HUES64 (cell line): ENCODE measurements around the gene CLEC9A.
A peak's percentile ranks its signal among the peaks of the same experiment; 100 is the strongest.

ENCODE experiments used
- H3K27ac ChIP-seq: 2 replicates; pipeline ENCODE4 v1.7.0; 2013; ENCODE audit warnings: low read depth, low read length, inconsistent platforms
- H3K27me3 ChIP-seq: 2 replicates; pipeline ENCODE4 v1.6.1; 2013; ENCODE audit warnings: mild to moderate bottlenecking, low read length; ENCODE audit not compliant: insufficient read depth
- H3K36me3 ChIP-seq: 2 replicates; pipeline ENCODE4 v1.6.1; 2013; ENCODE audit warnings: mild to moderate bottlenecking, low read length; ENCODE audit not compliant: insufficient read depth
- H3K4me1 ChIP-seq: 2 replicates; pipeline ENCODE4 v1.6.1; 2013; ENCODE audit warnings: mild to moderate bottlenecking, low read length, moderate library complexity; ENCODE audit not compliant: insufficient read depth
- H3K4me3 ChIP-seq: 2 replicates; pipeline ENCODE4 v1.5.1; 2013; ENCODE audit warnings: mild to moderate bottlenecking, low read length, moderate library complexity
- H3K9ac ChIP-seq: 2 replicates; pipeline ENCODE4 v1.6.1; 2013; ENCODE audit warnings: mild to moderate bottlenecking, low read depth, low read length
- H3K9me3 ChIP-seq: 2 replicates; pipeline ENCODE4 v1.6.1; 2013; ENCODE audit warnings: low read depth, low read length; ENCODE audit not compliant: insufficient read depth
- WGBS: fragments of 150-250, 120-280 bp; methylation state at CpG from one replicate; pipeline ENCODE4 v1.1.7; 2013; ENCODE audit warnings: missing lambda C conversion rate; 5-methylcytosine and 5-hydroxymethylcytosine counted together

CLEC9A gene

DNA sequence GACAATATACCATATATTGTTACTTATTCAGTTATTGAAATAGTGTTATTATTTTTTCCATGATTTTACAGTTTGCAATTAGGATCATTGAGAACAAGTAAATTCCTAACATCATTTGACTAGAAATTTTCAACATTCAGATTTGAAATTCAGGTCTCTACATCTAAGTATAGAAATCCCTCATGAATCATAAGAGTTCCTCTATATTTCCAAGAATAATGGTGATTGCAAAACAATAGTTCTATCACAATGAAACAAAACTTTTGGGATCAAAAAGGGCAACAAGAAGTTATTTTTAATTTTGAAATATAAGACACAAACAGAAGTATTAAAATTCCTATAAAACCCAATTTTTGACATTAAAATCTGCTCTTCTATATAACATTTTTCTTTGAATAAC is 57.5 kb downstream of the CLEC9A start:
- Histone ChIP-seq H3K27ac (no peak overlapping the region), H3K9ac (no peak overlapping the region), H3K27me3 (no peaks in the 10 kb centered on the region), H3K9me3 (no peaks in the 10 kb centered on the region), H3K4me1 (peaks cover 15% of the 10 kb centered on the region), H3K4me3 (no peak overlapping the region), H3K36me3 (no peaks in the 10 kb centered on the region)

DNA sequence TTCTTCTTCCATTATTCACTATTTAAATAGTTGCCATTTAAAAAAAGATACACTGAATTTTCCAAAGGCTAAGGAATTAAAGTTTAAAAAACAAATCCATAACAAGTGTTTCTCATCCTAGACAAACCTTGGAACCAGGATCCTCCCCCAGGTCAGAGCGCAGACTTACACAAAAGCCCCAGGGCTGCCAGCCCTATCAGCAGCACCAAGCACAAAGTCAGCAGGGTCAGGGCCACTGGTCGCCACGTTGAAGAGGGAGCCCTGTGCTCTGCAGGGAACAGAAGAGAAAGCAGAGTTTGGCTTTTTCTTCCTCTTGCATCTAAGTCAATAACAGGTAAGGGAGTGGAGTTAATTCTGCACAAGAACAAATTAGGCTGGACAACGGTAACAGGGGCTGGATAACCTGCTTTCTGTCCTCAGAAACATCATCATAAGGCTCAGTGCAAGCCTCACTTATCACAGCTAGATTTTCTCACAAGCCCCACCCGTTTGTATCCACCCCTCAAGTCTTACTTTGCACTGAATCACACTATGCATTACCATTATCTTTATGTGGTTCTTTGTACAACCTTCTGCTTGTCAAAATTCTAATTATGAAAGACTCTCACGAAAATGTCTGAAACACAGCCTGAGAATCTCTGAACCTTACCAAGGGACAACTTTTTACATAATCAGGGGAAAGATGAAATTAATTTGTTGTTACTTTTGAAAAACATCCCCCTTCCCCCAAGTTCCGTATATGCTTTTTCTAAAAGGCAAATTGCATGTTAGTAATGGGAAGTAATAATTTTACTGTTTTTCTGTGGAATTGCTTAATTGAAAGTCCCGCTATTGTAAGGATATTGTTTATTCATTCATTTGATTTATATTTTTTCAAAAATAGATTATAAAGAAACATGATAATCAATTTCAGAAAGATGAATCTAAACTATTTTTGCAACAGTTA is 58.7 kb downstream of the CLEC9A start:
- Histone ChIP-seq H3K36me3 (no peaks in the 10 kb centered on the region), H3K4me3 (no peak overlapping the region), H3K4me1 (peaks cover 15% of the 10 kb centered on the region), H3K9ac (no peak overlapping the region), H3K9me3 (no peaks in the 10 kb centered on the region), H3K27me3 (no peaks in the 10 kb centered on the region), H3K27ac (no peak overlapping the region)
- 68% methylated on average over 7 of the region's 8 CpGs for WGBS

DNA sequence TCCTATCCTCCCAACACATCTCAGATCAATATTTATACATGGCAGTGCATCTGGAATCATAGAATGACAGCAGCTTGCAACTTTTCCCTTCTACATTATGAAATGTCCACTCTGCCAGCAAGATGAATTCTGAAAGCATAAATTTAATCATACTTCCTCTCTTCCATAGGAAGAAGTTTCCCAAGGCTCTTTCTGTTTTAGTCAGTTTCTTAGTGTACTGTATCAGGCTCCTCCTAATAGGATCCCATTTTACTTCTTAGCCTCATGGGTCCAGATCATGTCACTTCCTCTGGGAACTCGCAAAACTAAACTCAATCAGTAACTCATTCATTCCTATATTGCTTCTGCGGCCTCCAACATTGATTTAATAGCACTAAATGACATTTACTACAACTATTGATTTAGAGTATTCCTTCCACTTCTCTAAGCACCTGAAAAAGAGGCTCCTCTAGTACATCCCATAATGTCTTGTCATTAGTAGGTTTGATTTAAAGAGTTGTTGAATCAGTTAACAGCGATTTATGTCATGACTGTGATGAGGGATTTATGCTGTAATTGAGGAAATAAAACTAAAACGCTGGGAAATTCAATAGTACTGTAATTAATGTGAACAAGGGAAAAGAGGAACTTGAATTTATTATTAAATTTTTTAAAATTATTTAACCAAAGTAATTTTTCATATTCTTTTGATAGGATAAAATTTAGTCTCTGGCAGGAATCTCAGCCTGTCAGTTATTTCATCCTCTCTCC is 64.3 kb downstream of the CLEC9A start:
- peaks cover 20% of the 10 kb centered on the region for H3K4me1 ChIP-seq
- H3K36me3 ChIP-seq = no peaks in the 10 kb centered on the region
- 96% methylated on average over 4 of the region's 4 CpGs for WGBS
- H3K4me3 ChIP-seq = no peak overlapping the region
- no peaks in the 10 kb centered on the region for H3K27me3 ChIP-seq
- no peaks in the 10 kb centered on the region for H3K9me3 ChIP-seq
- H3K9ac ChIP-seq = no peak overlapping the region
- H3K27ac ChIP-seq = no peak overlapping the region

DNA sequence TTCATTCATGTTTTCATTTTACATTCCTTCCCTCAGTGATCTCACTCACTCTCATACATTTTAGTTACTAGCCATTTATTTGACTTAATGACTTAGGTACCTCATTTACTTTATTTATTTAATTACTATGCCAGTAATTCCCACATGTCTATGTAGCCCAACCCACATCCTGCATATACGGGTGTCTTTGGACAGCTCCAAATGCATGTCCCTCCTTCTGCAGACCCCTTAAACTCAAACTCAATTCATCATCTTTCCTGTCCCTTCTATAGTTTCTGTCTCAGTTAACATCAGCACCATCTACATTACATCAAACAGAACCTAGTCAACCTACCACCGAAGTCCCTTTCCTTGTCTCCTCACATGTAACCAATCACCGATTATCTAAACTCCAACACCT is 65.5 kb downstream of the CLEC9A start:
- 94% methylated on average over 3 of the region's 3 CpGs for WGBS
- Histone ChIP-seq H3K36me3 (no peaks in the 10 kb centered on the region), H3K9me3 (no peaks in the 10 kb centered on the region), H3K27ac (no peak overlapping the region), H3K27me3 (no peaks in the 10 kb centered on the region), H3K4me3 (no peak overlapping the region), H3K4me1 (peaks cover 13% of the 10 kb centered on the region), H3K9ac (no peak overlapping the region)

DNA sequence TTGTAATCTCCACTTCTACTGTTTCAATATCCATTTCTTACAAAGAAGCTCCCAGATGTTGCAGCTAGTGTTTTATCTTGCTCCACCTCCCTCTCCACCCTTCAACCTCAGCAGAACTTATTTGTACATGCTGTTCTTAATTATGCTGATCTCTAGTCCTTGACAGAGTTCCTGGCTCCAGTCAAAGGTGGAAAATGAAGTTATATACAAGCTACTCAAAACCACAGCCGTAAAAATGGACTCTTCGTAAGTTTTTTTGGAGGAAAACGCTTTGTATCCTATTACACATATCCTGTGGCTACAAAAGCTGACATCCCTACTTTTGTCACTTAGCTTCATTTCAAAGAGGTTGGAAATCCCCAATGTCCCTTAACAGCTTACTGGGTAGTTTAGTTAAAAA is 67.0 kb downstream of the CLEC9A start:
- Histone ChIP-seq H3K27me3 (no peaks in the 10 kb centered on the region), H3K4me3 (no peak overlapping the region), H3K27ac (no peak overlapping the region), H3K9ac (no peak overlapping the region), H3K9me3 (no peaks in the 10 kb centered on the region), H3K4me1 (peaks cover 13% of the 10 kb centered on the region), H3K36me3 (no peaks in the 10 kb centered on the region)
- 81% methylated on average over 3 of the region's 3 CpGs for WGBS

DNA sequence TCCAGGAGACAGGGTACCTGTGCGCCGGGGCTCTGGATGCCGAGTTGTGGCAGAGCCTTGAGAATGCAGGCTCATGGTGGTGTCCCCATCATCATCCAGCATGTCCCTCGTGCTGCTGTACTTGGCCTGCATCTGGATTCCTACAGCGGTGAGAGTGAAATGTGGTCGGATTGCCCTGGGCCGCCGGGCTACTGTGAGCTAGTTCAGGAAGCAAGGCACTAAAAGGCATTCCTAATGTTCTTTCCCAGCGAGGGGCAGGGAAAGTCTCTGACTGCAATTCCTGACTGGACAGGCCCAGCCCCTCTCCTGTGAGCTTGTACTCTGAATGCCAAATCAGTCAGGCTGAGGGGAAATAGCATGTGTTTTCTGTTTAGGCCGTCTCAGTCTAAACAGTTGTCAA is 68.3 kb downstream of the CLEC9A start, which contains the start of gene CLEC1A:
CLEC1A (minus strand) TSS at position 195 of the 400 bp plus-strand sequence; CDS start at position 132, 63 bp downstream.
- H3K36me3 ChIP-seq = no peaks in the 10 kb centered on the region
- no peaks in the 10 kb centered on the region for H3K27me3 ChIP-seq
- H3K27ac ChIP-seq = no peak within 1 kb of the TSS
- H3K4me3 ChIP-seq = no peak within 1 kb of the TSS
- WGBS = 49% methylated on average over 10 of the region's 10 CpGs
- H3K9ac ChIP-seq = peak within 1 kb of the TSS; percentile 24; the same call in 1 of the 2 replicates
- no peaks in the 10 kb centered on the region for H3K9me3 ChIP-seq
- H3K4me1 ChIP-seq = peaks cover 13% of the 10 kb centered on the region

DNA sequence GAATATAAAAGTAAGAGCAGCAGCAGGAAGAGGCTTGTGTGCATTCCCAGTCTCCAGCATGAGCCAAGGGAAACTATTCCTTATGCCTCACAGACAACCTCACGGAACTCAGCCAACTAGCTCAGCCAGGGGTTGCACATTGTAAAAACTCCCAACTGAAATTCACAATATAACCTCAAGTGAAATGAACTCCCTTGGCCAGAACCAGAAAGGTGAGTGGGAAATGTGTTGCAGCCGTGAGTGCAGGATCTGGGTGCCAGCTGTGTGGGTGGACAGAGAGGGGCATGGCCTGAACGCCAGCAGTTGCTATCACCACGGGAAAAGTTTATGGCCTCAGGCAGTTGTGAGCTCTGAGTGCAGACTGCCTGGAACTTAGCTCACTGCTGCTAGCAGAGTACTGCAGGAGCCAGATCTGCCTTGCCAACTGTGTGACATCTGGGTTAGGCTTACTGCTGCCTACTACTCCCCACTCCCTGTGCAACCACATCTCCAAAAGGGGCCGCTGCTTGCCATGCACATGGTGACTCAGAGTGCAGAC is 70.6 kb downstream of the CLEC9A start:
- H3K27me3 ChIP-seq = no peaks in the 10 kb centered on the region
- no peaks in the 10 kb centered on the region for H3K36me3 ChIP-seq
- no peak overlapping the region for H3K4me3 ChIP-seq
- H3K9me3 ChIP-seq = no peaks in the 10 kb centered on the region
- H3K27ac ChIP-seq = no peak overlapping the region
- H3K9ac ChIP-seq = no peak overlapping the region
- H3K4me1 ChIP-seq = peaks cover 13% of the 10 kb centered on the region
- 79% methylated on average over 5 of the region's 5 CpGs for WGBS

DNA sequence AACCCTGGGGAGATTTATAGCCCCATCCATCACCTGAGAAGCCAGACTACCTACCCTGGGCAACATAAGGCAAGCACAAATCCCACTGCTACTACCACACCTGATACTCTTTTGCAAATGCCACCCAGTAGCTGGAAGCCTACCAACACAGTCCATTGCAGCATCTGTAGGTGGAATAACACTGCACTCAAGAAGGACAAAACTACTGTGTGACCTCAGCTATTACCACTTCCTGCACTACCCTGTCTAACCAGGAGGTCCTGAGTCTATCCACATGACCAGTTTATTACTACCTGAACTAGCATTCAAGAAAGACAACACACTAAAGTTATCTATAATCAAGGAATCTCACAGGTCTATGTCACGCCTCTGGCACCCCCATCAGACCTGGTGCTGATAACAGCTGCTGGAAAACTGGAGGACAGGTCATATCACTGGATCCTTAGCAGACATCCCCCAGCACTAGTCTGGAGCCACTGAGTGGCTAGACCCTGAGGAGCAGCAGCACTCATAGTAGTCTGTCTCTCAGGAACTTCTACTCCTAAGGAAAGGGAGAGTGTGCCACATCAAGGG is 71.3 kb downstream of the CLEC9A start:
- Histone ChIP-seq H3K27ac (no peak overlapping the region), H3K27me3 (no peaks in the 10 kb centered on the region), H3K9me3 (no peaks in the 10 kb centered on the region), H3K4me3 (no peak overlapping the region), H3K4me1 (peaks cover 13% of the 10 kb centered on the region), H3K9ac (no peak overlapping the region), H3K36me3 (no peaks in the 10 kb centered on the region)
- 95% methylated on average over 1 of the region's 1 CpG for WGBS

DNA sequence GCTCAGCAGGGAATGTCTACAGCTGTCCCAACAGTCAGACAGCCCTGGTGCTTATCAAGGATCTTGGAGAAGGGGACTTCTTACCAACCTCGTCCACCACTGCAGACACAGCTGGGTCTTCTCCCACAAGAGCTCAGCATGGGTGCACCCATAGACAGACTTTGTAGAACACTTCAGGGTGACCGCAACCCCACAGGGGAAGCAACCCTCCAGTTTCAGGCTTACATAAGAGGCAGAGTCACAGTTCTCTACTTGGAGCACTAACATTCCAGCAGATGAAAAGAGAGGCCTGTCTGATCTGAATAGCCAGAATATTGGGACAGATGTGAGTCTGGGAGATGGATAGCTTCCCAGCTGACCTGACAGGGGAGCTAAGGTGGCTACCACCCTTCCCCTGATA is 71.8 kb downstream of the CLEC9A start:
- no peak overlapping the region for H3K9ac ChIP-seq
- no peaks in the 10 kb centered on the region for H3K9me3 ChIP-seq
- H3K4me1 ChIP-seq = peaks cover 13% of the 10 kb centered on the region
- WGBS = 93% methylated on average over 2 of the region's 2 CpGs
- H3K4me3 ChIP-seq = no peak overlapping the region
- H3K36me3 ChIP-seq = no peaks in the 10 kb centered on the region
- H3K27ac ChIP-seq = no peak overlapping the region
- H3K27me3 ChIP-seq = no peaks in the 10 kb centered on the region

DNA sequence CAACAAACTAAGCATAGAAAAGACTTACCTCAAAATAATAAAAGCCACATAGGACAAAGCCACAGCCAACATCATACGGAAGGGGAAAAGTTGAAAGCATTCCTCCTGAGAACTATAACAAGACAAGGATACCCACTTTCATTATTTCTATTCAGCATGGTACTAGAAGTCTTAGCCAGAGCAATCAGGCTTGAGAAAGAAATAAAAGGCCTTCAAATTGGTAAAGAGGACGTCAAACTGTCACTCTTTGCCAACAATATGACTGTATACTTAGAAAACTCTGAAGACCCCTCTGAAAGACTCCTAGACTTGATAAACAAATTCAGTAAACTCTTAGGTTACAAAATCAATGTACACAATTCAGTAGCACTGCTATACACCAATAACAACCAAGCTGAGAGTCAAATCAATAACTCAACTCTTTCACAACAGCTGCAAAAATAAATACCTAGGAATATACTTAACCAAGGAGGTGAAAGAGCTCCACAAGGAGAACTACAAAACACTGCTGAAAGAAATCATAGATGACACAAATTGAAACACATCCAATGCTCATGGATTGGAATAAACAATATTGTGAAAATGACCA is 79.9 kb downstream of the CLEC9A start:
- WGBS = 93% methylated on average over 2 of the region's 2 CpGs
- no peaks in the 10 kb centered on the region for H3K4me1 ChIP-seq
- H3K27ac ChIP-seq = no peak overlapping the region
- H3K27me3 ChIP-seq = no peaks in the 10 kb centered on the region
- no peaks in the 10 kb centered on the region for H3K36me3 ChIP-seq
- H3K9ac ChIP-seq = no peak overlapping the region
- H3K9me3 ChIP-seq = no peaks in the 10 kb centered on the region
- no peak overlapping the region for H3K4me3 ChIP-seq
